Lower lobe of right lung (tissue), 2 donors: ENCODE data around the gene PREP. TPM values are rescaled to one million over a fixed set of nuclear protein-coding genes. Genes with fewer than 3 reads are reported as not detected.

Experiments
- ATAC-seq, 2 donors: fragments of 200-7000 bp; cut with Tn5 transposase; one replicate each; pipeline ENCODE4 v1.9.1; 2020 to 2022; ENCODE audit warnings: mild to moderate bottlenecking in 2 of 2, moderate library complexity in 2 of 2
- DNase-seq: peaks from one replicate; pipeline ENCODE4 v3.0.0-alpha.2; 2020
- H3K27ac ChIP-seq: fragments of 200-600 bp; one replicate; pipeline ENCODE4 v1.8.0; 2022
- H3K27me3 ChIP-seq: fragments of 200-600 bp; one replicate; pipeline ENCODE4 v1.8.0; 2022; ENCODE audit warnings: low read depth
- H3K36me3 ChIP-seq: fragments of 200-600 bp; one replicate; pipeline ENCODE4 v1.8.0; 2022; ENCODE audit warnings: mild to moderate bottlenecking
- H3K4me1 ChIP-seq: fragments of 200-600 bp; one replicate; pipeline ENCODE4 v1.8.0; 2022
- H3K4me3 ChIP-seq: fragments of 200-600 bp; one replicate; pipeline ENCODE4 v1.8.0; 2022; ENCODE audit warnings: mild to moderate bottlenecking
- H3K9me3 ChIP-seq: fragments of 200-600 bp; one replicate; pipeline ENCODE4 v1.8.0; 2022
- CTCF ChIP-seq: fragments of 200-600 bp; IDR thresholded peaks from one replicate; pipeline ENCODE4 v1.8.0; 2022; ENCODE audit warnings: antibody characterized with exemption, mild to moderate bottlenecking
- intact Hi-C: fragments of 100-400 bp; cut with DNase I; formaldehyde crosslinking; loops from one replicate; pipeline ENCODE4 v1.11.0; 2022
- total RNA-seq: library from RNA; stranded (reverse); fragmentation: NEBNext Ultra II Directional; extraction: Animal tissue kit (Norgen Biotek cat#: 25700); gene quantifications from one replicate; pipeline ENCODE4 v1.2.1, GENCODE V29; 2021
- donor health status: DM: no; HTN: yes; CAD: no; lungs with severe emphysema.

The PREP gene
- total RNA-seq, 1 donor from 2014 or later = 30.0 TPM

DNA sequence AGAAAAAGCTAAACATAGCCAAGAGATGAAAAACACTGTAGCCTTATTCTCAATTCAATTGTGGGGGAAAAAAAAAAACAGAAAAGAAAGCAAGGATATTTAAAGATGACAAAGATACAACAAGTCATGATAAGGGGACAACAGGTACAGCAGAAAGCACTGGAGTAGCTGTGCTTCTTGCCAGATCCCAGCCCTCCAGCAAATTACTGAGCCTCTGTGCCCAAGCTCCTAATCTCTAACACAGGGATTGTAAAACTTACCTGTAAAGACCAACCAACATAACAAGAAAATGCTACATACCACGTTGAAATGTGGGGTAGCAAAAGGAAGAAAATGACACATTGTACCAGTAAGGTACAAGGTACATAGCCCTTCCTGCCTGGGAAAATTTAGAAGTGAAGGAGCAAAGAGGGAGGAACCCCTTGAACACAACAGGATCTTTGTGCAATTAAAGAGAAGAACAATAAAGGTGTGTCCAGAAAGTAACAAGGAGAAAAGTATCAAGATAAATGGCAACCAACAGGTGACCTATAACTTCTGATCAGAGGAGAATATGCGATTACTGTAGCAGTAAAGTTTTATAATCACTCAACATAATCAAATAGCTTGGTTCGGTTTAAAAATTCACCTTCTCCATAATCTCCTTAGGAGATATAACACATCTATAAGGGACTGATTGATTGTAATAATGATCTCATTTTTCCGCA lies 30.6 kb downstream of the PREP start:
- intact Hi-C loops = no loop called here
- no peak for ATAC-seq
- H3K9me3 ChIP-seq = no peaks in the 10 kb centered on the region
- H3K36me3 ChIP-seq = peaks cover 58% of the 10 kb centered on the region
- no peaks in the 10 kb centered on the region for H3K4me1 ChIP-seq
- H3K27me3 ChIP-seq = no peaks in the 10 kb centered on the region
- no peak overlapping the region for H3K4me3 ChIP-seq
- TF ChIP-seq CTCF = no peak
- H3K27ac ChIP-seq = no peak overlapping the region
- no peak for DNase-seq

- no peak for TF ChIP-seq CTCF
- intact Hi-C loops = no loop called here
- H3K4me3 ChIP-seq = no peak overlapping the region
- H3K27me3 ChIP-seq = no peaks in the 10 kb centered on the region
- DNase-seq (no peak), ATAC-seq (no peak)
- H3K4me1 ChIP-seq = no peaks in the 10 kb centered on the region
- H3K27ac ChIP-seq = no peak overlapping the region
- peaks cover 44% of the 10 kb centered on the region for H3K36me3 ChIP-seq
- no peaks in the 10 kb centered on the region for H3K9me3 ChIP-seq
Measured at GRCh38 chr6:105370351-105370750, 32.5 kb downstream of the PREP start.

DNA sequence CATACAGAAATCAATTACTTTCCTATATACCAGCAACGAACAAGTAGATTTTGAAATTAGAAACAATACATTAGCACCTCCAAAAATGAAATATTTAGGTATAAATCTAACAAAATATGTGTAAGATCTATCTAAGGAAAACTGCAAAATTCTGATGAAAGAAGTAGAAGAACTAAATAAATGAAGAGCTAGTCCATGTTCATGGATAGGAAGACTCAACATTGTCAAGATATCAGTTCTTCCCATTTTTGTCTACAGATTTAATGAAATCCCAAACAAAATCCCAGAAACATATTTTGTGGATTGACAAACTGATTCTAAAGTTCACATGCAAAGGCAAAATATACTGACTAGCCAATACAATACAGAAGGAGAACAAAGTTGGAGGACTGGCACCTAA lies 33.7 kb downstream of the PREP start:
- no peaks in the 10 kb centered on the region for H3K4me1 ChIP-seq
- no peaks in the 10 kb centered on the region for H3K27me3 ChIP-seq
- ATAC-seq = no peak
- no peak for DNase-seq
- H3K9me3 ChIP-seq = no peaks in the 10 kb centered on the region
- no peak overlapping the region for H3K27ac ChIP-seq
- intact Hi-C loops = no loop called here
- no peak for TF ChIP-seq CTCF
- no peak overlapping the region for H3K4me3 ChIP-seq
- peaks cover 37% of the 10 kb centered on the region for H3K36me3 ChIP-seq

- no peak for TF ChIP-seq CTCF
- intact Hi-C loops = no loop called here
- DNase-seq = no peak
- Histone ChIP-seq H3K36me3 (peaks cover 13% of the 10 kb centered on the region), H3K27ac (no peak overlapping the region), H3K9me3 (no peaks in the 10 kb centered on the region), H3K27me3 (no peaks in the 10 kb centered on the region), H3K4me3 (no peak overlapping the region), H3K4me1 (peaks cover 4% of the 10 kb centered on the region)
- peak in 1 of 2 donors; percentile 32 for ATAC-seq
Measured at GRCh38 chr6:105364243-105364642, 38.6 kb downstream of the PREP start.

DNA sequence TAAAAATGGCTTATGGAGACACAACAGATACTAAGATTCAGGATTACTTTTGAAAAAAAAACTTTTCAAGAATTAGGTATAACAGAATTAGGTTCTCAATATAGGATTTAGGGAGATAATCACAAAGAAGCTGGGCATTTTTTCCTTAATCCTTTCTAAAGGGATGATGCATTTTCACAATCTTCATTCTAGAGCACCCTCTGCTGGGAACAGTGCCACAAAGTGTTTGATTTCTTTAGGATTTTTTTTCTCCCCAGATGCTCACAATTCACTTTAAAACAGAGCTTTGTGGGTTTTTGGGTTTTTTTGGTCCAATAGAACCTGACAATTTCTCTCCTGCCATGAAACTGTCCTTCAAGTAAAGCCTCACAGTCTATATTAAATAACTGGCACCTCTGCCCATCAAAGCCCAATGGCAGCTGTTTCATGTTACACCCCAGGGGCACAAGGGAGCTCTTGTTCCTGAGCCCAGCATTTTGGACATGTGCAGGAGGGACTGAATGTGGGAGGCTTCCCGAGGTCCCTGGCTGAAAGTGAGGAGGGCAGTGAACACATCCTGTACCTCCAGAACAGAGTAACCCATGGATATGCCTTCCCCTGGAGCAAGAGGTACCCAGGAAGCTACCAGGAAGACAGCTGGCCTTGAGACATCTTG lies 39.7 kb downstream of the PREP start:
- Histone ChIP-seq H3K27me3 (no peaks in the 10 kb centered on the region), H3K9me3 (no peaks in the 10 kb centered on the region), H3K4me1 (peaks cover 8% of the 10 kb centered on the region), H3K4me3 (no peak overlapping the region), H3K27ac (no peak overlapping the region), H3K36me3 (peaks cover 16% of the 10 kb centered on the region)
- ATAC-seq = no peak
- intact Hi-C loops = no loop called here
- no peak for DNase-seq
- TF ChIP-seq CTCF = no peak
